Smooth muscle cell of the umbilical artery (primary cell): Measurements from ENCODE around the gene NTMT2. TPM values are rescaled to one million over a fixed set of nuclear protein-coding genes. Genes with fewer than 3 reads are reported as not detected.

Experiments used
- total RNA-seq: library from RNA; depleted of rRNA; stranded (reverse); fragments of >200 nt; gene quantifications from 2 replicates; pipeline ENCODE4 v1.2.3, GENCODE V29; 2014

NTMT2 gene
- total RNA-seq = not detected in 2 replicates

DNA sequence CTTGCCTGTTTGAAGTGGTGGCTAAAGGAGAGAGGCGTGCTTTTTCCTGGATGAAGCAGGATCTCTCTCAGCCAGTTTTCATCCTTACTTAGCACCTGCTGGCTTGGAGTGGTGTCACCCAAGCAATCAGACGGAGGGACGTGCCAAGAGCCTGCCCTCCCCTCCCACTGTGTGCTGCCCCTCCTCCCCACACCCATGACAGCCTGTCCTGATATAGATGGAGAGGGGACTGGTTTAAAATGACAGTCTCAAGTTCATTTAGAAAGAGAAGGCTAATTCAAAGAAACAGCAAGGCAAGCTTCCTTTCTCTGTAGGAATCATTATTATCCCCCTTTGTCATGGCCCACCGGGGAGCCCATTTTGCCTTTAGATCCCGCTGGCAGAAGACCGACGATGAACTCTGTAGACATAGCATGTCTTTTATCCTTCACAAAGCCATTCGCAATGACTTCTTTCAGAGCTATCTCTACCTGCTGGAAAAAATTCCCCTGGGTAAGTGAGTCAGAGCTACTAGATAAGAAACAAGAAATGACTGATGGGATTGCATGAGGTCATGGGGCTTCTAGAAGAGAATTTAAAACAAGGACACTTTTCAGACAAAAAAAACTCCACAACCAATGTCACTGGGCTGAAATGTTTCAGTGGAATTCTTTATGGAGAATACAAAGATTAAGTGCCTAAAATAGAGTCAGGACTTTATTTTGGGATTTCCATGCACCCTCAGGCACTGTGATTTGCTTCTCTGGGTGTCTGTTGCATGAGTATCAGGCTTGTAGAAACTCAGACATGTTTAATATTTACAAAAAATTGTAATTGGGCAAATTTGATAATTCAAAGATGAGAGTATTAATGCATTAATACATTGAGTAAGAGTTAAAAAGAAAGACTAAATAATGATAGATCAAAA, at the start of gene NTMT2:
Gene NTMT2, plus strand, starts transcription at position 190 of the 907 bp plus-strand sequence. Its CDS starts 149 bp downstream, at position 339.

Other genes with a start within 250 kb of the NTMT2 start
- 22.9 and 28.1 TPM in 2 replicates for gene KIFAP3, start 71.3 kb upstream of the NTMT2 start, total RNA-seq